Measurements from ENCODE around the gene OR10G3. TPM values are rescaled to one million over a fixed set of nuclear protein-coding genes. Genes with fewer than 3 reads are reported as not detected.
A peak's percentile ranks its signal among the peaks of the same experiment; 100 is the strongest.

Gene OR10G3
- total RNA-seq, 1 experiment from 2014 or later = not detected

GRCh38 chr14:21528381-21529348, 51.2 kb downstream of the OR10G3 start:
- Mint-ChIP-seq H3K9me3 (no peaks in the 10 kb centered on the region), H3K4me1 (peaks cover 64% of the 10 kb centered on the region in 2 experiments), H3K27ac (peak overlapping the region; percentile 97 to 100 (median 99)), H3K36me3 (ENCODE audit: insufficient read depth in 1 of 3, low read depth in 3 of 3) (peaks cover 29 to 59% (median 39%) of the 10 kb centered on the region in 3 experiments), H3K27me3 (ENCODE audit: low read depth) (no peaks in the 10 kb centered on the region), H3K4me3 (peak overlapping the region in 1 of 2 experiments; percentile 86; a peak in 3 of 5 replicates)
- H3K27ac ChIP-seq (ENCODE audit: insufficient read length, low read depth, low read length) = peak overlapping the region; percentile 89
- no peak overlapping the region for H3K14ac ChIP-seq (ENCODE audit: insufficient read depth, low read length)
- peaks cover 25% of the 10 kb centered on the region; the same call in 1 of the 2 replicates for H3K79me2 ChIP-seq (ENCODE audit: insufficient read depth, low read length)
- no peak overlapping the region for H3K4ac ChIP-seq (ENCODE audit: low read depth, low read length)
- no peak overlapping the region for H2BK12ac ChIP-seq (ENCODE audit: insufficient read length, low read depth, low read length)
- DNase-seq = no peak
- no peak overlapping the region for H4K8ac ChIP-seq (replicated peaks; ENCODE audit: insufficient read length, low read depth, low read length)
- no peak overlapping the region for H2AFZ ChIP-seq (ENCODE audit: low read length)
- H3K79me1 ChIP-seq (ENCODE audit: insufficient read depth, low read depth, low read length, poor library complexity, severe bottlenecking) = no peaks in the 10 kb centered on the region
- no peak overlapping the region for H2BK5ac ChIP-seq (ENCODE audit: insufficient read length, low read length)
- no peak overlapping the region for H2BK15ac ChIP-seq (ENCODE audit: low read depth, low read length)
- no peak overlapping the region for H3K56ac ChIP-seq (ENCODE audit: insufficient read length, low read depth, low read length)
- H4K20me1 ChIP-seq (ENCODE audit: control insufficient read depth, insufficient read depth, insufficient read length) = no peaks in the 10 kb centered on the region
- peaks cover 6% of the 10 kb centered on the region; the same call in 1 of the 2 replicates for H3K4me1 ChIP-seq (ENCODE audit: insufficient read depth, low read length)
- no peaks in the 10 kb centered on the region for H3K9me3 ChIP-seq (ENCODE audit: control insufficient read depth, low read depth, low read length)
- H3K9ac ChIP-seq (ENCODE audit: extremely low read depth, insufficient read length, low read length) = no peak overlapping the region
- H3K23ac ChIP-seq (ENCODE audit: insufficient read length, low read depth, low read length) = no peak overlapping the region
- no peaks in the 10 kb centered on the region for H3K27me3 ChIP-seq (ENCODE audit: insufficient read depth, low read length)
- H2AK5ac ChIP-seq (ENCODE audit: insufficient read length, low read length) = no peak overlapping the region
- H3K4me2 ChIP-seq (ENCODE audit: insufficient read depth, insufficient read length, low read length) = peak overlapping the region; percentile 21
- TF ChIP-seq CTCF (conservative IDR thresholded peaks at IDR 0.05) = no peak
- no peak overlapping the region for H2BK120ac ChIP-seq (ENCODE audit: low read depth, low read length, poor library complexity, severe bottlenecking)
- H2BK20ac ChIP-seq (ENCODE audit: low read depth, low read length, poor library complexity, severe bottlenecking) = no peak overlapping the region
- no peak overlapping the region for H4K91ac ChIP-seq (ENCODE audit: insufficient read length, low read depth, low read length)
- no CpG with 5 or more reads among the region's 4 CpGs for WGBS (ENCODE audit: extremely low coverage, insufficient read length, low lambda C conversion rate)
- peaks cover 8% of the 10 kb centered on the region for H3K23me2 ChIP-seq (ENCODE audit: insufficient read length, low read depth, low read length, poor library complexity, severe bottlenecking)
- H3T11ph ChIP-seq (ENCODE audit: low read length) = no peak overlapping the region
- no peak overlapping the region for H4K5ac ChIP-seq (ENCODE audit: insufficient read length, low read depth, low read length)
- no peak overlapping the region for H3K18ac ChIP-seq (ENCODE audit: insufficient read length, low read depth, low read length)

Measured in H9 (cell line).